ENCODE measurements around the gene KCNQ5.

Gene KCNQ5

DNA sequence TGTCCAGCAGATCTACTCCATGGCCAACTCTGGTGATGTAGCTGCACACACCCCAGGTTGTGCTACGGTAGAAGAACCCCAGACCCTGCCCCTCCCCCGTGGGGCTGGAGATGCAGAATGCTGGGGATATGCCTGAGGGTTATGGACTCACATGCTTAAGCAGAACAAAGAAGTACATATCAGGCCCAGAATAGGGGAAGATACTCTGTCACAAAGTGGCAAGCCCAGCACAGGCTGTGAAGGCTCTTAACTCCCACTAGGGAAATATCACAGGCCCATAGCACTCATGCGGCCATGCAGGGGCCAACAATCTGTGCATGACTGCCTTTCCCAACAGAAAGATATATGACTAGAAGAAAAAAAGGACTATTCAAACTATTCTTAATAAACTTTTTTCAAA lies 234.9 kb downstream of the KCNQ5 start:
- Mint-ChIP-seq H3K4me3 (no peak overlapping the region), H3K27me3 (ENCODE audit: low read depth, poor library complexity) (no peaks in the 10 kb centered on the region), H3K9me3 (no peaks in the 10 kb centered on the region), H3K4me1 (peaks cover 10% of the 10 kb centered on the region), H3K27ac (peak overlapping the region; percentile 48), H3K36me3 (ENCODE audit: low read depth) (no peaks in the 10 kb centered on the region)
- no peak for DNase-seq
- TF ChIP-seq, protein P1, sequence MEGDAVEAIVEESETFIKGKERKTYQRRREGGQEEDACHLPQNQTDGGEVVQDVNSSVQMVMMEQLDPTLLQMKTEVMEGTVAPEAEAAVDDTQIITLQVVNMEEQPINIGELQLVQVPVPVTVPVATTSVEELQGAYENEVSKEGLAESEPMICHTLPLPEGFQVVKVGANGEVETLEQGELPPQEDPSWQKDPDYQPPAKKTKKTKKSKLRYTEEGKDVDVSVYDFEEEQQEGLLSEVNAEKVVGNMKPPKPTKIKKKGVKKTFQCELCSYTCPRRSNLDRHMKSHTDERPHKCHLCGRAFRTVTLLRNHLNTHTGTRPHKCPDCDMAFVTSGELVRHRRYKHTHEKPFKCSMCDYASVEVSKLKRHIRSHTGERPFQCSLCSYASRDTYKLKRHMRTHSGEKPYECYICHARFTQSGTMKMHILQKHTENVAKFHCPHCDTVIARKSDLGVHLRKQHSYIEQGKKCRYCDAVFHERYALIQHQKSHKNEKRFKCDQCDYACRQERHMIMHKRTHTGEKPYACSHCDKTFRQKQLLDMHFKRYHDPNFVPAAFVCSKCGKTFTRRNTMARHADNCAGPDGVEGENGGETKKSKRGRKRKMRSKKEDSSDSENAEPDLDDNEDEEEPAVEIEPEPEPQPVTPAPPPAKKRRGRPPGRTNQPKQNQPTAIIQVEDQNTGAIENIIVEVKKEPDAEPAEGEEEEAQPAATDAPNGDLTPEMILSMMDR (IDR thresholded peaks at IDR 0.05) = no peak

DNA sequence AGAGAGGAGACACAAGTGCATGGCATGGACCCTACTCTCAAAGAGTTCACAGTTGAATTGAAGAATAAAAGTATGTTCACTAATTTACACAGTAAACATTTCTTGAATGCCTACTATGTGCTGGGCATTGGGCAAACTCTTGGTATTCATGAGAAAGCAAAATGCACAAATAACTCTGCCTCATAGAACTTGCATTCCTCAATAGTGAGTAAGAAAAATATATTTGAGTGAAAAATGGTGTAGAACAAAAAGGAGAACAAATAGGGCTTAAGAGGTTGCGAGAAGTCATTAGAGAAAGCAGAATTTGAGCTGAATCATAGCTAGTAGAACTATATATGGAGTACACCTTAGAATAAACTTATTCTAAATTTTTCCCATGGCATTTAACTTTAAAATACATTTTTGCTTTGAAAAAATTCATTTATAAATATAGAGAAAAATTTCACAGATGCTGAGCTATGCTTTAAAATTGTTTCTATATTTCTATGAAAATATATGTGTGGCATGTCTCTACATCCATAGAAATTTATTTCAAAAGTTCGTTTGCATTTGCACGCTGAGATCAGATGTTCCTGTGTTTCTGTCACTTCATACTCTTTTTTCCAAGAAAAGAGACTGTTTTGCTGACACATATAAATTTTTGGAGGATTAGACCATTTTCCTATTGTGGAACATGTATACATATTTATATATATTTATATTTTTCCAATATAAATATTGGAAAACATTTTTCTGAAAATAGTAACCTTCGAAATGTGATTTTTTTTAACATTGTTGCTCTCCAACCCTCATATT lies 236.1 kb downstream of the KCNQ5 start:
- H3K9me3 Mint-ChIP-seq = no peaks in the 10 kb centered on the region
- H3K27me3 Mint-ChIP-seq (ENCODE audit: low read depth, poor library complexity) = no peaks in the 10 kb centered on the region

GRCh38 chr6:72861059-72861458 lies 239.2 kb downstream of the KCNQ5 start:
- DNase-seq = no peak
- Mint-ChIP-seq H3K36me3 (ENCODE audit: low read depth) (no peaks in the 10 kb centered on the region), H3K9me3 (no peaks in the 10 kb centered on the region), H3K4me1 (peaks cover 17% of the 10 kb centered on the region), H3K4me3 (no peak overlapping the region), H3K27me3 (ENCODE audit: low read depth, poor library complexity) (no peaks in the 10 kb centered on the region), H3K27ac (no peak overlapping the region)
- TF ChIP-seq, protein P1 (IDR thresholded peaks at IDR 0.05) = no peak

More for the DNA sequence above, 236.1 kb downstream of the KCNQ5 start:
- no peak for DNase-seq
- Mint-ChIP-seq H3K4me1 (peaks cover 17% of the 10 kb centered on the region), H3K27ac (no peak overlapping the region), H3K4me3 (no peak overlapping the region), H3K36me3 (ENCODE audit: low read depth) (no peaks in the 10 kb centered on the region)
- TF ChIP-seq, protein P1 (IDR thresholded peaks at IDR 0.05) = no peak

GRCh38 chr6:72861935-72862432 lies 240.1 kb downstream of the KCNQ5 start:
- no peak overlapping the region for H3K4me3 Mint-ChIP-seq
- H3K4me1 Mint-ChIP-seq = peaks cover 17% of the 10 kb centered on the region
- H3K27ac Mint-ChIP-seq = peak overlapping the region; percentile 60
- no peaks in the 10 kb centered on the region for H3K36me3 Mint-ChIP-seq (ENCODE audit: low read depth)
- TF ChIP-seq, protein P1 (IDR thresholded peaks at IDR 0.05) = no peak
- no peaks in the 10 kb centered on the region for H3K9me3 Mint-ChIP-seq
- no peak for DNase-seq
- H3K27me3 Mint-ChIP-seq (ENCODE audit: low read depth, poor library complexity) = no peaks in the 10 kb centered on the region

- peaks cover 17% of the 10 kb centered on the region for H3K4me1 Mint-ChIP-seq
- no peak overlapping the region for H3K27ac Mint-ChIP-seq
Observed at GRCh38 chr6:72863131-72863530, 241.3 kb downstream of the KCNQ5 start.

More at GRCh38 chr6:72863131-72863530, 241.3 kb downstream of the KCNQ5 start:
- Mint-ChIP-seq H3K9me3 (no peaks in the 10 kb centered on the region), H3K27me3 (ENCODE audit: low read depth, poor library complexity) (no peaks in the 10 kb centered on the region), H3K36me3 (ENCODE audit: low read depth) (no peaks in the 10 kb centered on the region), H3K4me3 (no peak overlapping the region)
- DNase-seq = no peak
- TF ChIP-seq, protein P1 (IDR thresholded peaks at IDR 0.05) = no peak
